C4-2B (cell line): Measurements from ENCODE around the gene ITPR2.
"Not testable (repeated sequence)": the region's sequence is repeated elsewhere in the genome, so short reads cannot be mapped to it uniquely, and the experiment has no call there.

Experiments
- H3K27ac ChIP-seq: fragments of 450-650 bp; 2 replicates; pipeline ENCODE4 v1.5.1; 2017
- CTCF ChIP-seq: fragments of 450-650 bp; conservative IDR thresholded peaks from 2 replicates; pipeline ENCODE4 v1.5.1; 2017; ENCODE audit warnings: mild to moderate bottlenecking
- ZFX ChIP-seq: fragments of 450-650 bp; IDR thresholded peaks from 2 replicates; pipeline ENCODE4 v1.6.1; 2017

ITPR2 gene

GRCh38 chr12:26608706-26609105 lies 224.3 kb downstream of the ITPR2 start:
- H3K27ac ChIP-seq: no peak overlapping the region
- TF ChIP-seq ZFX (no peak), CTCF (no peak)

GRCh38 chr12:26608273-26608672 lies 224.7 kb downstream of the ITPR2 start:
- H3K27ac ChIP-seq: no peak overlapping the region
- TF ChIP-seq CTCF (no peak), ZFX (no peak)

- no peak overlapping the region for H3K27ac ChIP-seq
- TF ChIP-seq ZFX (no peak), CTCF (no peak)
Measured at GRCh38 chr12:26606911-26607310, 226.1 kb downstream of the ITPR2 start.

GRCh38 chr12:26604813-26605212 lies 228.2 kb downstream of the ITPR2 start:
- not testable (repeated sequence) for H3K27ac ChIP-seq

- H3K27ac ChIP-seq: no peak overlapping the region
- TF ChIP-seq ZFX (no peak), CTCF (no peak)
Measured at GRCh38 chr12:26599096-26599695, 233.8 kb downstream of the ITPR2 start.

- H3K27ac ChIP-seq: no peak overlapping the region
- TF ChIP-seq CTCF: no peak
- no peak for TF ChIP-seq ZFX
Measured at GRCh38 chr12:26595806-26596205, 237.2 kb downstream of the ITPR2 start.

- TF ChIP-seq CTCF (no peak), ZFX (no peak)
- no peak overlapping the region for H3K27ac ChIP-seq
Measured at GRCh38 chr12:26580619-26581018, 252.4 kb downstream of the ITPR2 start.

GRCh38 chr12:26576266-26576665 lies 256.7 kb downstream of the ITPR2 start:
- TF ChIP-seq ZFX (no peak), CTCF (no peak)
- H3K27ac ChIP-seq: no peak overlapping the region
